Measurements from ENCODE around the gene PDGFRB. TPM values are rescaled to one million over a fixed set of nuclear protein-coding genes. Genes with fewer than 3 reads are reported as not detected.

PDGFRB gene
- total and polyA plus RNA-seq, 5 experiments from 2014 or later = 0.31 to 0.57 (median 0.48) TPM; not detected in 1

DNA sequence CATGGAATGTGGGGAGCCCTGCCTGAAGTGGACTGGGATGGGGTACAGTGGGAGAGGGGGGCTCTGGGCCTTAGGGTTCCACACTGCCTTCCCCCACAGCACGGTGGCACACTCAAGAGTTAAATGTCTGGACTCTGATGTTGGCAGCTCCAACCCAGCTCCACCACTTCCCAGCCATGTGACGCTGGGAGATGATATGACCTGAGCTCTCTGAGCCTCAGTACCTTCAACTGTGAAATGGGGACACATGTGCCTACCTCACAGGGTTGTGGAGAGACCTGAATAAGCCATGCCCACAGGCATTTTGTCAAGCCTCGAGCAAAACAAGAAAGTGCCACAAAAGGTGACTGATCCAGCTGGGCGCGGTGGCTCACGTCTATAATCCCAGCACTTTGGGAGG, 3.4 kb upstream of the PDGFRB start:
- Mint-ChIP-seq H3K27ac (no peak overlapping the region), H3K4me1 (peaks cover 12 to 19% (median 15%) of the 10 kb centered on the region in 4 donors), H3K9me3 (no peaks in the 10 kb centered on the region), H3K4me3 (no peak overlapping the region), H3K27me3 (peaks cover 3 to 19% (median 6%) of the 10 kb centered on the region in 5 donors), H3K36me3 (no peaks in the 10 kb centered on the region)
- ATAC-seq (no peak), DNase-seq (no peak)
- POLR2A ChIA-PET = no interaction called here

GRCh38 chr5:150158170-150158949, 2.7 kb upstream of the PDGFRB start:
- Mint-ChIP-seq H3K27ac (no peak overlapping the region), H3K4me1 (peaks cover 14 to 16% (median 15%) of the 10 kb centered on the region in 4 donors), H3K4me3 (peak overlapping the region in 2 of 10 donors; percentile 12 to 29), H3K36me3 (no peaks in the 10 kb centered on the region), H3K9me3 (no peaks in the 10 kb centered on the region), H3K27me3 (peaks cover 1 to 13% (median 6%) of the 10 kb centered on the region in 5 donors)
- DNase-seq = no peak
- ATAC-seq = no peak
- POLR2A ChIA-PET = no interaction called here

DNA sequence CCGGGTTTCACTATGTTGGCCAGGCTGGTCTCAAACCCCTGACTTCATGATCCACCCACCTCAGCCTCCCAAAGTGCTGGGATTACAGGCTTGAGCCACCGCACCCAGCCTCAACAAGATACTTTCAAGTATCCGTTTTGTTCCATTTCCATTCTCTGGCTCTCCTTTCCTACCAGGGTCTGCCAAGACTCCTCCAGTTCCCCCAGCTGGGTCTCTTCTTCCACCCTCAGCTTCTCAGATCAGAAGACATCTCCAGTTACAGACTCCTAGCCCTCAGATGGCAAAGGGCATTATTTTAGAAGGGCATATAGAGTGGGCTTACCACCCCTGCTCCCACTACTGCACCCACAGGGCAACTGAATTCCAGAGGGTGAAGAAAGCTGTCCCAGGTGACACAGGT, 1.5 kb upstream of the PDGFRB start:
- H3K9me3 Mint-ChIP-seq = no peaks in the 10 kb centered on the region
- DNase-seq (no peak), ATAC-seq (no peak)
- no peaks in the 10 kb centered on the region for H3K36me3 Mint-ChIP-seq
- H3K27ac Mint-ChIP-seq = peak overlapping the region in 2 of 10 donors; percentile 4 to 33
- POLR2A ChIA-PET = no interaction called here
- peaks cover 0 to 13% (median 6%) of the 10 kb centered on the region in 5 donors for H3K27me3 Mint-ChIP-seq
- H3K4me1 Mint-ChIP-seq = peaks cover 14 to 16% (median 15%) of the 10 kb centered on the region in 4 donors
- peak overlapping the region in 9 of 10 donors; percentile 2 to 76 (median 37) for H3K4me3 Mint-ChIP-seq

- peaks cover 14 to 16% (median 14%) of the 10 kb centered on the region in 4 donors for H3K4me1 Mint-ChIP-seq
- peak overlapping the region in 8 of 10 donors; percentile 86 to 97 (median 90) for H3K4me3 Mint-ChIP-seq
- no peak for DNase-seq
- H3K27ac Mint-ChIP-seq = peak overlapping the region in 1 of 10 donors; percentile 54
- H3K36me3 Mint-ChIP-seq = no peaks in the 10 kb centered on the region
- no peak for ATAC-seq
- POLR2A ChIA-PET = no interaction called here
- H3K9me3 Mint-ChIP-seq = no peaks in the 10 kb centered on the region
- peaks cover 0 to 13% (median 6%) of the 10 kb centered on the region in 5 donors for H3K27me3 Mint-ChIP-seq
These were observed 895 bp upstream of the PDGFRB start for GRCh38 chr5:150156540-150156939.

DNA sequence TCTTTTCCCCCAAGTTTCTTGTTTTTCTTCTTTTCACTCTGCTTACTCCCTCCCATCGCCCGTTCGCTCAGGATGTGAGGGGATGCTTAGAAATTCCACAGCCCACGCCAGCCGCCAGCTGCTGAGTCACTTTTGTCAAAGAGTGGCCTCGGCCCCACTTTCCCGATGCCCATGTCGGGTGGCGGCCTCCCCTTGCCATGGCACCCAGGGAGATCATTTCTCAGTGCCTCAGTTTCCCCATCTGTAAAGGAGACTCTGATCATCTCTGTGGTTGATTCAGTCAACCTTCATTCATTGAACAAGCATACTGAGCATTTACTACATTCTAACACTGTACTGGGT, 353 bp upstream of the PDGFRB start:
- peak overlapping the region; percentile 86 to 97 (median 90) for H3K4me3 Mint-ChIP-seq
- peaks cover 12 to 14% (median 14%) of the 10 kb centered on the region in 4 donors for H3K4me1 Mint-ChIP-seq
- H3K27me3 Mint-ChIP-seq = peaks cover 0 to 12% (median 5%) of the 10 kb centered on the region in 5 donors
- H3K36me3 Mint-ChIP-seq = no peaks in the 10 kb centered on the region
- DNase-seq (no peak), ATAC-seq (no peak)
- no peaks in the 10 kb centered on the region for H3K9me3 Mint-ChIP-seq
- peak overlapping the region in 7 of 10 donors; percentile 22 to 91 (median 79) for H3K27ac Mint-ChIP-seq
- POLR2A ChIA-PET = no interaction called here

GRCh38 chr5:150154618-150155128, 972 bp downstream of the PDGFRB start:
- Mint-ChIP-seq H3K36me3 (no peaks in the 10 kb centered on the region), H3K9me3 (no peaks in the 10 kb centered on the region), H3K27me3 (peaks cover 0 to 9% (median 5%) of the 10 kb centered on the region in 5 donors), H3K4me3 (peak overlapping the region in 9 of 10 donors; percentile 42 to 93 (median 57)), H3K4me1 (peaks cover 10 to 16% (median 14%) of the 10 kb centered on the region in 4 donors), H3K27ac (peak overlapping the region in 2 of 10 donors; percentile 44 to 53)
- no peak for ATAC-seq
- POLR2A ChIA-PET = no interaction called here
- DNase-seq = no peak

DNA sequence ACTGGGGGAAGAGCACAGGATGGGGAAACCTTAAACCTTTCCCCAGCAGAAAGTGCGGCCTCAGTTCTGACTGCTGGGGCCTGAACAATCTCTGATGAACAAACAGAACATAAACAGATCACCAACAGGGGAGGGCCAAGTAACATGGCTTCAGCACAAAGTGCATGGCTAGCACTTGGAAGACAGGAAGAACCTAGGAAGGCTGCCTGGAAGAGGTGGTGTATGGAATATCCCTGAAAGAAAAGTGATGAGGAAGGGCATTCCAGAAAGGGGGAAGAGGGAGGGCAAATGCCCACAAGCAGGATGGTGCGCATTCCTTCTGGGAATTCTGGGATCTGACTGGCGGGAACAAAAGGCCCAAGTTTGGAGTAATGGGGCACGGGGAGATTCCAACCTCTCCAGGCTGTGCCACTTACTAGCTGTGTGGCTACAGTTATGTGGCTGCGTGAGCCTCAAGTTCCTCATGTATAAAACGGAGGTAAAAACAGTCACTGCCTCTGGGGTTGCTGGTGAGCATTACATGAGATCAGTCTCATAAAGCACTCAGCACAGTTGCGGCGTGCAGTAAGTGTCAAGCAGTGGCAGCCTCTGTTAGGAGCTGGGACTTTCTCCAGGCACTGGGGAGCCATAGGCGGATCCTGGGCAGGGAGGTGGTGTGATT, 1.6 kb downstream of the PDGFRB start:
- Mint-ChIP-seq H3K9me3 (no peaks in the 10 kb centered on the region), H3K27ac (peak overlapping the region in 2 of 10 donors; percentile 3 to 44), H3K4me1 (peaks cover 10 to 18% (median 14%) of the 10 kb centered on the region in 4 donors), H3K36me3 (no peaks in the 10 kb centered on the region), H3K27me3 (peaks cover 0 to 9% (median 5%) of the 10 kb centered on the region in 5 donors), H3K4me3 (peak overlapping the region in 9 of 10 donors; percentile 15 to 81 (median 42))
- DNase-seq = no peak
- ATAC-seq = no peak
- POLR2A ChIA-PET = no interaction called here

DNA sequence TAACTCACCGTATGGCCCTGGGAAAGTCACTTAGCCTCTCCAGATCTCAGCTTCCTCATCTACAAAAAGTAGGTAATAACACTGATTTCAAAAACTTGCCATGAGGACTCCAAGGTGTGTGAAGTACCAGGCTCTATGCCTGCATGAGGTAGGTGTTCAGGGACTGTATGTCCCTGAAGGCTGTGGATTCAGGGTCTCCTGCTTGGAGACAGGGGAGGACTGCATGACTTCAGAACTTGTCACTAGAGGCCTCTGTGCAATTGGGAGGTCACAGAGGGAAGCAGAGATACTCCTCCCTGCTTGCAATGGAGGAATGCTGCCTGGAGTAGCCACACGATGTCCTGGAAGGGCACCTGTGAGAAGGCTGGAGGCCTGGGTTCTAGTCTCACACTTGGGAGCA, 2.2 kb downstream of the PDGFRB start:
- Mint-ChIP-seq H3K4me1 (peaks cover 10 to 25% (median 14%) of the 10 kb centered on the region in 4 donors), H3K27ac (no peak overlapping the region), H3K4me3 (peak overlapping the region in 1 of 10 donors; percentile 15), H3K36me3 (no peaks in the 10 kb centered on the region), H3K9me3 (no peaks in the 10 kb centered on the region), H3K27me3 (peaks cover 0 to 12% (median 2%) of the 10 kb centered on the region in 5 donors)
- ATAC-seq = no peak
- no peak for DNase-seq
- POLR2A ChIA-PET = no interaction called here

GRCh38 chr5:150152636-150153462, 2.8 kb downstream of the PDGFRB start:
- Mint-ChIP-seq H3K36me3 (no peaks in the 10 kb centered on the region), H3K4me1 (peaks cover 10 to 25% (median 14%) of the 10 kb centered on the region in 4 donors), H3K9me3 (no peaks in the 10 kb centered on the region), H3K27ac (no peak overlapping the region), H3K27me3 (peaks cover 0 to 12% (median 2%) of the 10 kb centered on the region in 5 donors), H3K4me3 (no peak overlapping the region)
- ATAC-seq (no peak), DNase-seq (no peak)
- POLR2A ChIA-PET = no interaction called here

GRCh38 chr5:150149618-150150017, 6.0 kb downstream of the PDGFRB start:
- no peak for DNase-seq
- H3K4me1 Mint-ChIP-seq = peaks cover 0 to 17% (median 4%) of the 10 kb centered on the region in 4 donors
- H3K27me3 Mint-ChIP-seq = peaks cover 0 to 3% (median 0%) of the 10 kb centered on the region in 5 donors
- no peak overlapping the region for H3K27ac Mint-ChIP-seq
- POLR2A ChIA-PET = no interaction called here
- no peaks in the 10 kb centered on the region for H3K9me3 Mint-ChIP-seq
- H3K36me3 Mint-ChIP-seq = no peaks in the 10 kb centered on the region
- ATAC-seq = no peak
- H3K4me3 Mint-ChIP-seq = no peak overlapping the region

DNA sequence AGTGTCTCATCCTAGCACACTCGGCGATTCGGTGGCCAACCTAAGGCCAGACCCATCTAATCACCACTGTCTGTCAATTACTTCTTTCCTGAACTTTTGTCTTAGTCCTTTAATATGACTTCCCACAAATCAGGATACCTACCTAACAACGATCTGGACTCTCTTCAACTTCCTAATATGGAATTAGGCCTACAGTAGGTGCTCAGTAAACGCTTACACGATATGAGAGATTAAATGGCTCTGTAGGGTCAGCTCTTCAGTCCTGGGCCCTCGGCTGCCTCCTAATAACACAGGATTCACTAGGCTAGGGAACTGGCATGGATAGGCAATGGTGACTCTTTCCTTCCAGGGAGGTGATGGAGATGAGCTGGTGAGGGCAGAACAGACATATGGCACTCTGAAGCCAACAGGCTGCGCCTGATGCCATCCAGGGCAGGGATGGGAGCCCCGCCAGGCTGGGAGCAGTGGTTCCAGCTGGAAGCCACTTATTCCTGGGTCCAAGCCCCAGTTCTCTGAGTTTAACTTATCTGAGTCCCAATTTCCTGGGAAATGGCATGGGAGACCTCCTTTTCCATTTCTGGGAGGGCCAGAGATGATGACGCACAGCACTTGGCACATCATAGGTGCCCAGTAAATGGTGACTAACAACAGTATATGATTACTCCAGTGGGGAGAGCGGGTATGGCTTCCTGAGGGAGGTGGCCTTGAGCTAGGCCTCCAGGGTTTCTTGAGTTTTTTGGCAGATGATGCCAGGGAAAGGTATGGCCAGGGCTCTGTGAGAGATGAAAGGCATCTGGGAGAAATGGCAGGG, 7.3 kb downstream of the PDGFRB start:
- POLR2A ChIA-PET = no interaction called here
- Mint-ChIP-seq H3K27me3 (peaks cover 0 to 3% (median 0%) of the 10 kb centered on the region in 5 donors), H3K9me3 (no peaks in the 10 kb centered on the region), H3K36me3 (no peaks in the 10 kb centered on the region), H3K4me3 (no peak overlapping the region), H3K27ac (peak overlapping the region in 2 of 10 donors; percentile 9 to 39), H3K4me1 (peaks cover 0 to 16% (median under 1%) of the 10 kb centered on the region in 4 donors)
- ATAC-seq = no peak
- no peak for DNase-seq

- POLR2A ChIA-PET = no interaction called here
- no peak overlapping the region for H3K4me3 Mint-ChIP-seq
- H3K27ac Mint-ChIP-seq = no peak overlapping the region
- H3K36me3 Mint-ChIP-seq = no peaks in the 10 kb centered on the region
- peaks cover 0 to 21% (median 2%) of the 10 kb centered on the region in 4 donors for H3K4me1 Mint-ChIP-seq
- H3K9me3 Mint-ChIP-seq = no peaks in the 10 kb centered on the region
- ATAC-seq (no peak), DNase-seq (no peak)
- peaks cover 0 to 3% (median 0%) of the 10 kb centered on the region in 5 donors for H3K27me3 Mint-ChIP-seq
These were observed 8.0 kb downstream of the PDGFRB start for GRCh38 chr5:150147670-150148069.
